C4-2B (cell line): ENCODE measurements around the gene SMR3A.

Experiments used
- ZFX ChIP-seq: fragments of 450-650 bp; IDR thresholded peaks from 2 replicates; pipeline ENCODE4 v1.6.1; 2017
- TF ChIP-seq, protein P1 (sequence below): fragments of 450-650 bp; conservative IDR thresholded peaks from 2 replicates; pipeline ENCODE4 v1.5.1; 2017; ENCODE audit warnings: mild to moderate bottlenecking

DNA sequence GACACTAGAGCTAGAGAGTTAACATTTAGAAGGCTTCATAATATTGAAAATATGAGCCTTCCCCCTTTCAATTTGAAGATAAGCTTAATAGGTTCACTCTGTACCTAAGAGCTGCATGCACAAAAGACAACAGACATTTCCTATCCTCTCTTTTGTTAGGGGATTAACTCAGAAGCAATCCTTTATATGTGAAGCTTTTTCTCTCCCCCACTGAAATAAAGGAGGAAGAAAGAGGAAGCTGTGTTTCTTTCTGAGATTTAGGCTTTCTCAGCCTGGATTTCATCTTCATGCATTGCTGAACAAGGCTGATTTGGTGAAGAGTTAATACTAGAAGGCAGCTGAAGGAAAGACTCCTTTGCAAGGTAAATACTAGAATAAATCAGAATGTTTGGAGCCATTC is 46.8 kb upstream of the SMR3A start:
- TF ChIP-seq, protein P1, sequence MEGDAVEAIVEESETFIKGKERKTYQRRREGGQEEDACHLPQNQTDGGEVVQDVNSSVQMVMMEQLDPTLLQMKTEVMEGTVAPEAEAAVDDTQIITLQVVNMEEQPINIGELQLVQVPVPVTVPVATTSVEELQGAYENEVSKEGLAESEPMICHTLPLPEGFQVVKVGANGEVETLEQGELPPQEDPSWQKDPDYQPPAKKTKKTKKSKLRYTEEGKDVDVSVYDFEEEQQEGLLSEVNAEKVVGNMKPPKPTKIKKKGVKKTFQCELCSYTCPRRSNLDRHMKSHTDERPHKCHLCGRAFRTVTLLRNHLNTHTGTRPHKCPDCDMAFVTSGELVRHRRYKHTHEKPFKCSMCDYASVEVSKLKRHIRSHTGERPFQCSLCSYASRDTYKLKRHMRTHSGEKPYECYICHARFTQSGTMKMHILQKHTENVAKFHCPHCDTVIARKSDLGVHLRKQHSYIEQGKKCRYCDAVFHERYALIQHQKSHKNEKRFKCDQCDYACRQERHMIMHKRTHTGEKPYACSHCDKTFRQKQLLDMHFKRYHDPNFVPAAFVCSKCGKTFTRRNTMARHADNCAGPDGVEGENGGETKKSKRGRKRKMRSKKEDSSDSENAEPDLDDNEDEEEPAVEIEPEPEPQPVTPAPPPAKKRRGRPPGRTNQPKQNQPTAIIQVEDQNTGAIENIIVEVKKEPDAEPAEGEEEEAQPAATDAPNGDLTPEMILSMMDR, result no peak
- TF ChIP-seq ZFX, result no peak
